Measurements from ENCODE around the gene SWI5.

- no peak for TF ChIP-seq CTCF (IDR thresholded peaks at IDR 0.05)
- no peak for TF ChIP-seq POLR2AphosphoS5 (IDR thresholded peaks at IDR 0.05)
- TF ChIP-seq POLR2A (IDR thresholded peaks at IDR 0.05) = no peak
Measured at GRCh38 chr9:128304136-128304970, 28.3 kb downstream of the SWI5 start.

Data from prostate gland (tissue), 2 donors.